NCI-H446 (cell line): ENCODE data around the gene RHOC.
A peak's percentile ranks its signal among the peaks of the same experiment; 100 is the strongest.

Experiments used
- DNase-seq, 2 experiments: peaks; one replicate each; lab custom pipeline; 2025; lab: John Stamatoyannopoulos, UW

RHOC gene

GRCh38 chr1:112677501-112677900 is 29.4 kb downstream of the RHOC start:
- no peak for DNase-seq

- DNase-seq = no peak
Observed at GRCh38 chr1:112676543-112676942, 30.4 kb downstream of the RHOC start.

- DNase-seq = no peak
Observed at GRCh38 chr1:112675728-112676381, 31.1 kb downstream of the RHOC start.

GRCh38 chr1:112674986-112675727 is 31.8 kb downstream of the RHOC start:
- peak; percentile 35 to 43 for DNase-seq

GRCh38 chr1:112674440-112674985 is 32.4 kb downstream of the RHOC start, which contains the start of gene MOV10:
Gene MOV10, plus strand, starts transcription at chr1:112674659. Its CDS starts 254 bp downstream, at chr1:112674913.
- peak; percentile 20 to 62 for DNase-seq

GRCh38 chr1:112673592-112674439 is 33.1 kb downstream of the RHOC start:
- peak; percentile 4 to 9 for DNase-seq

GRCh38 chr1:112672842-112673241 is 34.1 kb downstream of the RHOC start:
- no peak for DNase-seq

- DNase-seq = no peak
Observed at GRCh38 chr1:112672009-112672408, 34.9 kb downstream of the RHOC start.

- no peak for DNase-seq
Observed at GRCh38 chr1:112666946-112667345, 40.0 kb downstream of the RHOC start.

- DNase-seq = no peak
Observed at GRCh38 chr1:112665857-112666256, 41.1 kb downstream of the RHOC start.

- no peak for DNase-seq
Observed at GRCh38 chr1:112651205-112651604, 55.7 kb downstream of the RHOC start.
